CD4-positive, alpha-beta T cell (primary cell): ENCODE data around the gene IFNA8. TPM values are rescaled to one million over a fixed set of nuclear protein-coding genes. Genes with fewer than 3 reads are reported as not detected.
A peak's percentile ranks its signal among the peaks of the same experiment; 100 is the strongest.

Experiments used
- ATAC-seq: fragments of 200-7000 bp; cut with Tn5 transposase; one replicate; pipeline ENCODE4 v1.10.0; 2022; ENCODE audit warnings: mild to moderate bottlenecking; ENCODE audit not compliant: poor library complexity
- CTCF ChIA-PET: fragments of 350-600 bp; sonication (Branson Sonifier 250); formaldehyde crosslinking; loops from one replicate; lab custom pipeline; 2021; ENCODE audit warnings: antibody characterized with exemption, inconsistent platforms; lab: Charles Lee
- POLR2A ChIA-PET: fragments of 350-600 bp; sonication (Branson Sonifier 250); formaldehyde crosslinking; loops from one replicate; lab custom pipeline; 2021; ENCODE audit warnings: antibody characterized with exemption, inconsistent platforms; lab: Charles Lee
- DNase-seq, 14 experiments: peaks; one replicate each; pipeline ENCODE4 v3.0.0-alpha.2; 2013 to 2020; ENCODE audit warnings: mixed read lengths in 2 of 14
- H3K27ac ChIP-seq, 2 donors: one replicate each; pipeline versions ENCODE4 v1.5.1 to v1.7.0; 2013; ENCODE audit warnings: low read length in 2 of 2, low read depth in 1 of 2, mild to moderate bottlenecking in 1 of 2
- H3K27me3 ChIP-seq, 2 experiments: 1 replicate in 1 of 2; 2 replicates in 1 of 2; pipeline versions ENCODE4 v1.6.1 to v1.7.0; 2013; ENCODE audit warnings: low read length in 2 of 2, control low read depth in 1 of 2, mild to moderate bottlenecking in 1 of 2, moderate library complexity in 1 of 2; ENCODE audit not compliant: insufficient read depth in 2 of 2, control insufficient read depth in 1 of 2
- H3K36me3 ChIP-seq: one replicate; pipeline ENCODE4 v1.6.1; 2013; ENCODE audit warnings: low read length, control low read depth; ENCODE audit not compliant: insufficient read depth
- H3K4me1 ChIP-seq: one replicate; pipeline ENCODE4 v1.6.1; 2013; ENCODE audit warnings: low read length, control low read depth; ENCODE audit not compliant: insufficient read depth
- H3K4me3 ChIP-seq: one replicate; pipeline ENCODE4 v1.5.1; 2013; ENCODE audit warnings: mild to moderate bottlenecking, low read length, moderate library complexity
- H3K9me3 ChIP-seq, 2 experiments: 1 replicate in 1 of 2; 2 replicates in 1 of 2; pipeline versions ENCODE4 v1.6.1 to v1.7.0; 2013; ENCODE audit warnings: low read length in 2 of 2, mild to moderate bottlenecking in 2 of 2, control low read depth in 1 of 2, moderate library complexity in 1 of 2; ENCODE audit not compliant: control insufficient read depth in 1 of 2, insufficient read depth in 1 of 2
- H3K27ac Mint-ChIP-seq: one replicate; pipeline ENCODE4 v1.8.0; 2020; ENCODE audit warnings: mixed read lengths
- H3K27me3 Mint-ChIP-seq: one replicate; pipeline ENCODE4 v1.8.0; 2021; ENCODE audit warnings: mixed read lengths
- H3K36me3 Mint-ChIP-seq: one replicate; pipeline ENCODE4 v1.8.0; 2021; ENCODE audit warnings: low read depth, mixed read lengths
- H3K4me1 Mint-ChIP-seq: one replicate; pipeline ENCODE4 v1.8.0; 2021; ENCODE audit warnings: low read depth, mixed read lengths
- H3K4me3 Mint-ChIP-seq: one replicate; pipeline ENCODE4 v1.8.0; 2020; ENCODE audit warnings: mild to moderate bottlenecking, mixed read lengths
- H3K9me3 Mint-ChIP-seq: one replicate; pipeline ENCODE4 v1.8.0; 2020; ENCODE audit warnings: mixed read lengths
- intact Hi-C, 2 experiments: fragments of 100-400 bp; cut with DNase I in 1 of 2; cut with micrococcal nuclease in 1 of 2; formaldehyde crosslinking; loops; one replicate each; pipeline versions ENCODE4 v1.15.1 to v1.9.0; 2023 to 2025; cut with DNase I, micrococcal nuclease
- total RNA-seq, 174 experiments: library from RNA in 2 of 174; stranded (reverse) in 2 of 174; gene quantifications; one replicate each; pipeline ENCODE4 v1.2.3 and lab custom pipeline; 2021 to 2026
- TF ChIP-seq, protein P1 (sequence below): fragments of 200-600 bp; IDR thresholded peaks from one replicate; pipeline ENCODE4 v1.8.0; 2022; ENCODE audit warnings: antibody characterized with exemption, mild to moderate bottlenecking

The IFNA8 gene
- total RNA-seq, 2 experiments from 2014 or later, result not detected

DNA sequence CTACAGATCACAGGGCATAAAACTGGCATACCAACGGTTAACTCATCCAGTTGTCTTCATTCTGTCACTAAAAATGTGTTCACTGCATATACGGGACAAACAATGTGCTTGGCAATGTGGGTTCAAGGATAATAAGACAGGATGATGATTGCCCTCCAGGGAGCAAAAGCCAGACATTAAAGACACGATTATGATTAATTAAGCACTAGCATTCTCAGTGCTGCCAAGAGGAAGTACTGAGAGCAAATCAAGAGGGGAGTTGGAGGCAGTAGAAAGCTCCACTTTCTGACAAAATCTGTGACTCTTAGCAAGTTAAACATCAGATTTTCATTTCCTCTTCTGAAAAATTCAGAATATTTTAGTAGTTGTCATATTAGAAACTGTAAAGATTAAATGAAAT is 9.0 kb upstream of the IFNA8 start:
- H3K27ac Mint-ChIP-seq, result no peak overlapping the region
- H3K4me3 Mint-ChIP-seq, result no peak overlapping the region
- peaks cover 9% of the 10 kb centered on the region for H3K4me1 Mint-ChIP-seq
- no peak for ATAC-seq
- Histone ChIP-seq H3K36me3 (no peaks in the 10 kb centered on the region), H3K27me3 (peaks cover 24 to 54% of the 10 kb centered on the region in 2 experiments), H3K27ac (no peak overlapping the region), H3K4me1 (peaks cover 17% of the 10 kb centered on the region), H3K9me3 (no peaks in the 10 kb centered on the region), H3K4me3 (no peak overlapping the region)
- no peak for DNase-seq
- intact Hi-C loops, result loop anchor here in 1 of 2 experiments (10.0 kb wide), 1 partner anchor 205 kb away; no protein-coding TSS in a partner anchor
- no peaks in the 10 kb centered on the region for H3K36me3 Mint-ChIP-seq
- ChIA-PET POLR2A (no interaction called here), CTCF (no interaction called here)
- peaks cover 82% of the 10 kb centered on the region for H3K27me3 Mint-ChIP-seq
- no peaks in the 10 kb centered on the region for H3K9me3 Mint-ChIP-seq
- TF ChIP-seq, protein P1, sequence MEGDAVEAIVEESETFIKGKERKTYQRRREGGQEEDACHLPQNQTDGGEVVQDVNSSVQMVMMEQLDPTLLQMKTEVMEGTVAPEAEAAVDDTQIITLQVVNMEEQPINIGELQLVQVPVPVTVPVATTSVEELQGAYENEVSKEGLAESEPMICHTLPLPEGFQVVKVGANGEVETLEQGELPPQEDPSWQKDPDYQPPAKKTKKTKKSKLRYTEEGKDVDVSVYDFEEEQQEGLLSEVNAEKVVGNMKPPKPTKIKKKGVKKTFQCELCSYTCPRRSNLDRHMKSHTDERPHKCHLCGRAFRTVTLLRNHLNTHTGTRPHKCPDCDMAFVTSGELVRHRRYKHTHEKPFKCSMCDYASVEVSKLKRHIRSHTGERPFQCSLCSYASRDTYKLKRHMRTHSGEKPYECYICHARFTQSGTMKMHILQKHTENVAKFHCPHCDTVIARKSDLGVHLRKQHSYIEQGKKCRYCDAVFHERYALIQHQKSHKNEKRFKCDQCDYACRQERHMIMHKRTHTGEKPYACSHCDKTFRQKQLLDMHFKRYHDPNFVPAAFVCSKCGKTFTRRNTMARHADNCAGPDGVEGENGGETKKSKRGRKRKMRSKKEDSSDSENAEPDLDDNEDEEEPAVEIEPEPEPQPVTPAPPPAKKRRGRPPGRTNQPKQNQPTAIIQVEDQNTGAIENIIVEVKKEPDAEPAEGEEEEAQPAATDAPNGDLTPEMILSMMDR, result no peak

DNA sequence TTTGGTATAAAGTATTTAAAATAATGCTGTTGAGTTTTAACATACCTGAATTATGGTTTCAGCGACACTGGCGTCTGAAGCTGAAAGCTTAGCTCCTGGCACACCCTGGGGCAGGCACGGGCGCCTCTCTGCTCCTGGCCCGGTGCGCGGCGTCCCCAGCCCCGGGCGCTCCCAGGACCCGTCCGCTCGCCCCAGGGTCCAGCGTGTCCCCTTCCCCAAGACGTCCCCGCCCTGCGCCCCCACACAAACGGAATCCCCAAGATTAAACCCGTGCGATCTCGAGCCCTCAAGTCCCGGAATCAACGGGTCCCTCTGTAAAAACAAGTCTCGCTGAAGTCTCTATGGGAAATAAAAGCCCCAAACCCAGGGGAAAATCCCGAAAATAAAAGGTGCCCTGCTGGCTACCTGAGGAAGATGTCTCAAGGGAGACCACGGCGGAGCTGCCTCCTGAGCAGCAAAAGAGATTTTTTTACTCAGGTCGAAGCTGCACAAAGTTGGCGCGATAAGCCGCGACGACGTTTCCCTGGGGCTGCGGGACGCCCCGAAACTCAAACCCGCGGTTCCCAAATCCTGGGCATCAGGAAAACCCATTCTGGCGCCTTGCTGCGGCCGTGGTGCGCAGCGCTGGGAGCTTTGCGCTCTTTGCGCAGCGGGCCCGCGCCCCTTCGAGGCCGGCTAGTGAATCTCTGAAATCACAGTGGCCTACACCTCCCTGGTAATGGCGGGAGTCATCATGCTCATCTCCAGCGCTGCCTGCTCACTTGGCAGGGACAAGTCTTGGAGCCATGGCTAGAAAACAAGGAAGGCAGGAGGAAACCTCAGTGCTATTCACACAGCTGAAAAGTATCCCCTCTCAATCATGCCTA is 6.3 kb upstream of the IFNA8 start:
- H3K27me3 ChIP-seq, result peaks cover 24 to 36% of the 10 kb centered on the region in 2 experiments
- peak overlapping the region; percentile 13 for H3K4me3 ChIP-seq
- intact Hi-C loops, result no loop called here
- no peaks in the 10 kb centered on the region for H3K9me3 Mint-ChIP-seq
- TF ChIP-seq, protein P1, result no peak
- peak overlapping the region; percentile 5 for H3K4me3 Mint-ChIP-seq
- CTCF ChIA-PET, result interaction anchor here (0.5 to 1.5 kb wide), 4 partner anchors 10 to 84 kb away, joined by 3 to 6 read pairs (median 4); no protein-coding TSS in a partner anchor
- peak in 3 of 14 experiments; percentile 5 to 22 (median 20) for DNase-seq
- peaks cover 9% of the 10 kb centered on the region for H3K4me1 ChIP-seq
- H3K36me3 ChIP-seq, result no peaks in the 10 kb centered on the region
- no peak for ATAC-seq
- no peaks in the 10 kb centered on the region for H3K9me3 ChIP-seq
- H3K27ac Mint-ChIP-seq, result no peak overlapping the region
- peaks cover 71% of the 10 kb centered on the region for H3K27me3 Mint-ChIP-seq
- POLR2A ChIA-PET, result interaction anchor here (1.3 kb wide), 1 partner anchor 11 kb away, joined by 3 read pairs; no protein-coding TSS in a partner anchor
- no peaks in the 10 kb centered on the region for H3K4me1 Mint-ChIP-seq
- H3K27ac ChIP-seq, result no peak overlapping the region
- no peaks in the 10 kb centered on the region for H3K36me3 Mint-ChIP-seq

DNA sequence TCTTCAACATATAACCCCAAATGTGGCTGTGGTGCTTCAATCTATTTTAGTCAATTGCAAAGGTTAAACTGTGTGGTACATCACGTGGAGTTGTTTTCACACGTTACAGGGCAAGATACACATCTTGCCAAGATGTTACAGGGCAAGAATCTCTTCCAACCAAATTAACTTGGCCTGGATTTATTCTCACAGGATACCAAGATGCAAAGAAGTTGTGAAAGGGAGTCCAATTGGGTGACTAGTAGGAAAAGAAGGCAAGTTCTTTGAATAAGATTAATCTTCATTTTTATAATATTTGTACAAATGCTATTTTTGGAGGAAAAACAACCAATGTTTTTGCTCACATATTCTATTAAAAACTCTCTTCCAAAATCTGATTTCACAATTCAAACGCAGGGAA is 4.8 kb upstream of the IFNA8 start:
- no peak overlapping the region for H3K27ac ChIP-seq
- H3K36me3 Mint-ChIP-seq, result no peaks in the 10 kb centered on the region
- TF ChIP-seq, protein P1, result no peak
- no peak overlapping the region for H3K27ac Mint-ChIP-seq
- ATAC-seq (no peak), DNase-seq (no peak)
- no peak overlapping the region for H3K4me3 ChIP-seq
- no peaks in the 10 kb centered on the region for H3K36me3 ChIP-seq
- no peaks in the 10 kb centered on the region for H3K9me3 Mint-ChIP-seq
- H3K4me3 Mint-ChIP-seq, result no peak overlapping the region
- no peaks in the 10 kb centered on the region for H3K9me3 ChIP-seq
- peaks cover 22 to 28% of the 10 kb centered on the region in 2 experiments for H3K27me3 ChIP-seq
- CTCF ChIA-PET, result no interaction called here
- POLR2A ChIA-PET, result no interaction called here
- intact Hi-C loops, result no loop called here
- no peaks in the 10 kb centered on the region for H3K4me1 Mint-ChIP-seq
- peaks cover 59% of the 10 kb centered on the region for H3K27me3 Mint-ChIP-seq
- H3K4me1 ChIP-seq, result peaks cover 9% of the 10 kb centered on the region
